ENCODE data around the gene GTPBP1.

The GTPBP1 gene

GRCh38 chr22:38736257-38736570 is 30.5 kb downstream of the GTPBP1 start:
- no peak for DNase-seq
- in situ Hi-C loops (cut with MboI; ENCODE audit: low pct_unique_long_range_greater_than_20kb, low sequenced_read_pairs): no loop called here

GRCh38 chr22:38737302-38738060 is 31.7 kb downstream of the GTPBP1 start:
- in situ Hi-C loops (cut with MboI; ENCODE audit: low pct_unique_long_range_greater_than_20kb, low sequenced_read_pairs): no loop called here
- no peak for DNase-seq

GRCh38 chr22:38738475-38739070 is 32.8 kb downstream of the GTPBP1 start:
- in situ Hi-C loops (cut with MboI; ENCODE audit: low pct_unique_long_range_greater_than_20kb, low sequenced_read_pairs): no loop called here
- no peak for DNase-seq

GRCh38 chr22:38739300-38740055 is 33.7 kb downstream of the GTPBP1 start:
- in situ Hi-C loops (cut with MboI; ENCODE audit: low pct_unique_long_range_greater_than_20kb, low sequenced_read_pairs): no loop called here
- DNase-seq: no peak

GRCh38 chr22:38740116-38740723 is 34.5 kb downstream of the GTPBP1 start:
- in situ Hi-C loops (cut with MboI; ENCODE audit: low pct_unique_long_range_greater_than_20kb, low sequenced_read_pairs): no loop called here

GRCh38 chr22:38740754-38741153 is 35.0 kb downstream of the GTPBP1 start:
- no peak for DNase-seq

More at GRCh38 chr22:38740116-38740723, 34.5 kb downstream of the GTPBP1 start:
- no peak for DNase-seq

GRCh38 chr22:38741166-38741565 is 35.4 kb downstream of the GTPBP1 start:
- DNase-seq: no peak
- in situ Hi-C loops (cut with MboI; ENCODE audit: low pct_unique_long_range_greater_than_20kb, low sequenced_read_pairs): no loop called here

More at GRCh38 chr22:38740754-38741153, 35.0 kb downstream of the GTPBP1 start:
- in situ Hi-C loops (cut with MboI; ENCODE audit: low pct_unique_long_range_greater_than_20kb, low sequenced_read_pairs): no loop called here

- in situ Hi-C loops (cut with MboI; ENCODE audit: low pct_unique_long_range_greater_than_20kb, low sequenced_read_pairs): no loop called here
These were observed 35.8 kb downstream of the GTPBP1 start for GRCh38 chr22:38741576-38741975.

GRCh38 chr22:38742176-38742942 is 36.6 kb downstream of the GTPBP1 start:
- no peak for DNase-seq
- in situ Hi-C loops (cut with MboI; ENCODE audit: low pct_unique_long_range_greater_than_20kb, low sequenced_read_pairs): no loop called here

More at GRCh38 chr22:38741576-38741975, 35.8 kb downstream of the GTPBP1 start:
- no peak for DNase-seq

- no peak for DNase-seq
- in situ Hi-C loops (cut with MboI; ENCODE audit: low pct_unique_long_range_greater_than_20kb, low sequenced_read_pairs): no loop called here
These were observed 39.2 kb downstream of the GTPBP1 start for GRCh38 chr22:38744981-38745380.

- in situ Hi-C loops (cut with MboI; ENCODE audit: low pct_unique_long_range_greater_than_20kb, low sequenced_read_pairs): no loop called here
- no peak for DNase-seq
These were observed 40.1 kb downstream of the GTPBP1 start for GRCh38 chr22:38745676-38746460.

GRCh38 chr22:38748487-38749136 is 42.9 kb downstream of the GTPBP1 start:
- no peak for DNase-seq
- in situ Hi-C loops (cut with MboI; ENCODE audit: low pct_unique_long_range_greater_than_20kb, low sequenced_read_pairs): no loop called here

GRCh38 chr22:38750104-38750503 is 44.4 kb downstream of the GTPBP1 start:
- in situ Hi-C loops (cut with MboI; ENCODE audit: low pct_unique_long_range_greater_than_20kb, low sequenced_read_pairs): no loop called here
- DNase-seq: no peak

GRCh38 chr22:38750638-38751037 is 44.9 kb downstream of the GTPBP1 start:
- in situ Hi-C loops (cut with MboI; ENCODE audit: low pct_unique_long_range_greater_than_20kb, low sequenced_read_pairs): no loop called here
- no peak for DNase-seq

- in situ Hi-C loops (cut with MboI; ENCODE audit: low pct_unique_long_range_greater_than_20kb, low sequenced_read_pairs): no loop called here
- no peak for DNase-seq
These were observed 45.3 kb downstream of the GTPBP1 start for GRCh38 chr22:38751066-38751421.

GRCh38 chr22:38751422-38752346 is 45.9 kb downstream of the GTPBP1 start:
- peak; percentile 94 for DNase-seq
- in situ Hi-C loops (cut with MboI; ENCODE audit: low pct_unique_long_range_greater_than_20kb, low sequenced_read_pairs): no loop called here

Data from KBM-7 (cell line).